Renal cortex interstitium (tissue), 11 donors: ENCODE measurements around the gene FNBP1. TPM values are rescaled to one million over a fixed set of nuclear protein-coding genes. Genes with fewer than 3 reads are reported as not detected.
"Not testable (repeated sequence)": the region's sequence is repeated elsewhere in the genome, so short reads cannot be mapped to it uniquely, and the experiment has no call there.

ENCODE experiments used
- DNase-seq, 11 donors: peaks; one replicate each; pipeline ENCODE4 v3.0.0-alpha.2; 2013; ENCODE audit warnings: low read depth in 9 of 11, low spot score in 4 of 11; ENCODE audit errors: extremely low read depth in 1 of 11
- polyA plus RNA-seq, 3 donors: library from polyadenylated mRNA; unstranded; fragments of 120-200 nt; gene quantifications; one replicate each; pipeline ENCODE4 v1.2.1, GENCODE V29; 2013; ENCODE audit not compliant: insufficient read length in 3 of 3

Gene FNBP1
- polyA plus RNA-seq, 3 donors = 48.3 to 48.7 (median 48.3) TPM

DNA sequence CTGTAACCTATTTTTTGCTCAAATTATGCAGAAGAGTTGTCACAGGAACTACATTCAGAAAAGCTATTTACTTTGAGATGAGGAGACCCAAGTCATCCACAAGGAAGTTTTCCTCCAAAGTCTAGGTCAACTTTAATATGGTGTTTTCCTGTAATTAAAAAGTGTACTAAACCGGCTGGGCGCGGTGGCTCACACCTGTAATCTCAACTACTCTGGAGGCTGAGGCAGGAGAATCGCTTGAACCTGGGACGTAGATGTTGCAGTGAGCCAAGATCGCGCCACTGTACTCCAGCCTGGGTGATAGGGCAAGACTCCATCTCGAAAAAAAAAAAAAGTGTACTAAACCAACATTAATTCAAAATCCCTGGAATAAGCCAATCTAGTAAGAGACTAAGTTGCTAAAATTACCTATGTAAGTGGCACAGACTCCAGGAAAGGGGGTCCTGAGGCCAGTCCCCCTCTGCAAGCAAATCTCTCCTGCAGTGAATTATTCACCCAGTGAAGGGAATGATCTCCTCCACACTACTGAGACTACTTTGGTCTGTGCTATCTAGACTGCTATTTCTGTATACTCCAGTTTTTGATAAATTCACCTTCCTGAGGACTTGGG is 38.9 kb downstream of the FNBP1 start:
- no peak for DNase-seq

- no peak for DNase-seq
Observed at GRCh38 chr9:130002320-130002719, 40.7 kb downstream of the FNBP1 start.

- no peak for DNase-seq
Observed at GRCh38 chr9:130001190-130001589, 41.8 kb downstream of the FNBP1 start.

- no peak for DNase-seq
Observed at GRCh38 chr9:129999141-129999510, 43.9 kb downstream of the FNBP1 start.

DNA sequence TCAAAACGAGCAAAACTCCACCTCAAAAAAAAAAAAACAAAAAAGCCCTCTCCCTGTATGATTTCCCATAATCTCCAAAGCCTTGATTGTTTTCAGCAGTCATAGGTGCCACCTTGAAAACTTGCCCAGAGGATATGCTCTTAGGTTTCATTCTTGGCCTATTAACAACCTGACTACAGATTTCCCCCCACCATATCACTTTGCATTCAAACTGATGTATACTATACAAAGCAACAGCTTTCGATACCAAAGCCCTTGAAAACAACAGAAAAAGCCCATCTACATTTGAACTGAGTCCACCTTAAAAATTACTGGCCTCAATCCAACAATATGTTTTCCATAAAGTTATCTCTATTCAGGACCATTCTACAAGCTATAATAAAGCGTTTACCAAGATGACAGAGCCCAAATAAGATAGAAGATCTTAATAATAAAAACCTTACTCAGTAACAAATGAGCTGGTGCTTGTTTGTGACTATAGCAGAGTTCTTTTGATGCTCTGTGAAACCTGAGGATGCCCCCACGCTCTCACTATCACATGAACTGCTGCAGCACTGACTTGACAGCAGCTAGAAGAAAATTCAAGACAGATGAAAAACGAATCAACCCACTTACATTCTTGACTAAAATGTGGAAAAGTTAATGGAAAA is 44.4 kb downstream of the FNBP1 start:
- peak in 2 of 11 donors; percentile 31 to 41 for DNase-seq

DNA sequence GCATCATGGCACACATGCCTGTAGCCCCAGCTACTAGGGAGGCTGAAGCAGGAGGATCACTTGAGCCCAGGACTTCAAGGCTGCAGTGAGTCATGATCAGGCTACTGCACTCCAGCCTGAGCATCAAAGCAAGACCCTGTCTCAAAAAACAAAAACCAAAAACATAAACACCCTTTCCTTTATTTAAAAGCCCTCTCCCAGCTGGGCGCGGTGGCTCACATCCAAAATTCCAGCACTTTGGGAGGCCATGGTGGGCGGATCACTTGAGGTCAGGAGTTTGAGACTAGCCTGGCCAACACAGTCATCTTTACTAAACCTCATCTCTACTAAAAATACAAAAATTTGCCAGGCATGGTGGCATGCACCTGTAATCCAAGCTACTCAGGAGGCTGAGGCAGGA is 45.3 kb downstream of the FNBP1 start:
- DNase-seq = not testable (repeated sequence)

DNA sequence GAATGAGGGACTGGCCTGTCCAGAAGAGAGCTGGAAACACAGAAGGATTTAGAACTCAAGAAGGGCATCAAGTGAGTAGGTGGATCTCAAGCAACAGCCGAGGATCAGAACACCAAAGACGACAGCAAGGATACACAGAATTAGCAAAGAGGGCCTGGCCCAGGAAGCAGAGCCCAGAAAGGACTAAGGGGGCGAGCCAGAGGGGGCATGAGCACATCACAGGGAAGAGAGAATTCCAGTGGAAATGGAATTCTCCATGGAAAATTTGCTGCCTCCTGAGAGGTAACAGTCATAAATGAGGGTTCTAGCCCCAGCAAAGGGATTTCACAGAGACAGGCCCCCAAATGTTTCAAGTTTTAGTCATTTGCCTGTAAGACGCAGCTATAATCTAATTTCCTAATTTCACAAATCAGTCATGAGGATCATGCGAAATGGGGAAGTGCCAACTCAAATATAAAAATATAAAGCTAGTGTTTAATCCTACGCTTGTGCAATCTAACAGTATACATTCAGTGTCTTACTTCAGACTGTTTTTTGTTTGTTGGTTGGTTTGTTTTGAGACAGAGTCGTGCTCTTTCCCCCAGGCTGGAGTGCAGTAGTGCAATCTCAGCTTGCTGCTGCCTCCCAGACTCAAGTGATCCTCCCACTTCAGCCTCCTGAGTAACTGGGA is 46.7 kb downstream of the FNBP1 start:
- no peak for DNase-seq

- no peak for DNase-seq
Observed at GRCh38 chr9:129995409-129996160, 47.4 kb downstream of the FNBP1 start.

DNA sequence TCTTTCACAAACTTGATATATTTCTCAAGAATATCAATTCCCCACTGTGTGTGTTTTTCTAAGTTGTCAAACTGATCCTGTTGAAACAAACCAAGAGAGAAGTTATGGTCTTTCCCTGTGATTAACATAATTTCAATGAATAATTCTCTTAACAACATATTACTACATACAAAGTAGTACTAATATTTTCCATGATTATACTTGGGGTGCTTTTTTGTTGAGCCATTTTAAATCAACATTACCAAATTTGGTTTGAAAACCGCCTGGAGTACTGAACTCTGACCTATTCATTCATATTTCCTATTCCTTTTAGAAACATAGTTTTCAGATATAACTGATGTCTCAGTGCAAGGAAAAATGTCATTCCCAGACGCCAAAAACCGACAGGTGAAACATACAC is 48.1 kb downstream of the FNBP1 start:
- DNase-seq = no peak

DNA sequence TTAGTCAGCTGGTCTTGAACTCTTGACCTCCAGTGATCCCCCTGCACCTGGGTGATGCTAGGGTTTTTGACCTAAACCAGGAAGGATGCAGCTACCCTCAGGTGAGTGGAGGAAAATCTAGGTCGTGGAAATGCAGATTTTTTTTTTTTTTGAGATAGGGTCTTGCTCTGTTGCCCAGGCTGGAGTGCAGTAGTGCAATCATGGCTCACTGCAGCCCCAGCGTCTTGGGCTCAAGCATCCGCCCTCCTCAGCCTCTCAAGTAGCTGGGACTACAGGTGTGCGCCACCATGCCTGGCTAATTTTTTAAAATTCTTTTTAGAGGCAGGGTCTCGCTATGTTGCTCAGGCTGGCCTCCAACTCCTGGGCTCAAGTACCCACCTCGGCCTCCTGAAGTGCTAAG is 51.9 kb downstream of the FNBP1 start:
- not testable (repeated sequence) for DNase-seq

- no peak for DNase-seq
Observed at GRCh38 chr9:129990269-129991010, 52.5 kb downstream of the FNBP1 start.

GRCh38 chr9:129989740-129990139 is 53.2 kb downstream of the FNBP1 start:
- no peak for DNase-seq

DNA sequence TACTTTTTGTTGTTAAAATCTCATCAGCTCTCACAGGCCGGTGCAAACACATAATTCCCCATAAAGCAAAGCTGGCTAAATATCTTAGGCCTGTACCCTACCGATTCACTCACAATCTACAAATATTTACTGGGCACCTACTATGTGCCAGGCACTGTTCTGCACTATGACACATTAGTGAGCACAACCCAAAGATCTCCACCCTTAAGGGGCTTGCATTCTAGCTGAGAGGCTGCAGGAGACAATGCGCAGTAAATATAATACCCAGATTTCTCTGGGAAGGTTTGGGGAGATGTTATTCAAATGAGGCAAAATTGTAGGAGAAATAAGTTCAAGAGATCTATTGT is 53.7 kb downstream of the FNBP1 start:
- DNase-seq = no peak

- no peak for DNase-seq
Observed at GRCh38 chr9:129988607-129989361, 54.2 kb downstream of the FNBP1 start.

DNA sequence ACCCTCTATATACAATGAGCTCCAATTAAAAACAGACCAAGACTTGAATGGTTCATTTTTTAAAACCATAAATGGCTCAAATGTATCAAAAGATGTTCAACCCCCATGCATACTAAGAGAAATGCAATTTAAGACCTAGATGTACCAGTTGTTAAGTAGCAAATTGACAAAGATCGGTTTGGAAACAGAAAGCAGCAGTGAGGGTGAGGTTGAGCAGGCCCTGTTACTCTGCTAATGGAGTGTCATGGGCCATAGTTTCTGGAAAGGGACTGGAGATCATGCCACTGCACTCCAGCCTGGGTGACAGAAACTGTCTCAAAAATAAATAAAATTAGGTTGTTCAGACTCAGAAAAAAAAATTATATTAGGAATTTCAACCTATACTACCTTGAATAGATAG is 55.0 kb downstream of the FNBP1 start:
- DNase-seq = no peak

- DNase-seq = no peak
Observed at GRCh38 chr9:129987047-129987446, 55.9 kb downstream of the FNBP1 start.

DNA sequence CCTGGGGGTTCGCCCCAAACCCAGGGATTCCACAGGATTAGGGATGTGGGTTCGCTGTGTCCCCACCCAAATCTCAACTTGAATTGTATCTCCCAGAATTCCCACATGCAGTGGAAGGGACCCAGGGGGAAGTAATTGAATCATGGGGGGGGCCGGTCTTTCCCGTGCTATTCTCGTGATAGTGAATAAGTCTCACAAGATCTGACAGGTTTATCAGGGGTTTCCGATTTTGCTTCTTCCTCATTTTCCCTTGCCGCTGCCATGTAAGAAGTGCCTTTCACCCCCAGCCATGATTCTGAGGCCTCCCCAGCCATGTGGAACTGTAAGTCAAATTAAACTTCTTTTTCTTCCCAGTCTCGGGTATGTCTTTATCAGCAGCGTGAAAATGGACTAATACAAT is 58.4 kb downstream of the FNBP1 start:
- not testable (repeated sequence) for DNase-seq

DNA sequence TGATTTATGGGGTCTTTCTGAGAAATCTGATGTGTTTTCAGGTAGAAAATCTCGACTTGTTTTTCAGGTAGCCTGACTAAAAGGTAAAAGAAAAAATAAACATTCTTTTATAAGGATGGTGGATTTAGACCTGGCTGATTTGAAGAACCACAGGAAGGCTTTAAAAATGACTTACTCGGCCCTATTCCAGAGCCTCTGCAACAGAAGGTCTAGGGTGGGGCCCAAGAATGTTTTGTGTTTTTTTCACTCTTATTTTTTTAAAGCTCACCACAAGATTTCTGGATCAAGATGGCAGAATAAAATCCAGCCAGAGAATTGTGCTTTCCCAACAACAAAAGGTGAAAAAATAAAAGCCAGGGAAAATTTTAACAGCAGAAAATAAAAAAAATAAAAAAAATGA is 59.1 kb downstream of the FNBP1 start:
- no peak for DNase-seq
